Suppressor macrophage treated with lipopolysaccharide for 4 hours (primary cell): ENCODE results near the gene CACNG7.

Experiments
- DNase-seq: peaks from one replicate; pipeline ENCODE4 v3.0.0-alpha.2; 2020

The CACNG7 gene

GRCh38 chr19:53983457-53984289 lies 74.6 kb downstream of the CACNG7 start:
- DNase-seq, result no peak

GRCh38 chr19:53985863-53986262 lies 76.8 kb downstream of the CACNG7 start:
- DNase-seq, result no peak

- no peak for DNase-seq
Observed at GRCh38 chr19:53988981-53989380, 79.9 kb downstream of the CACNG7 start.

- DNase-seq, result no peak
Observed at GRCh38 chr19:53989600-53990533, 80.8 kb downstream of the CACNG7 start.

- DNase-seq, result no peak
Observed at GRCh38 chr19:53991224-53992113, 82.4 kb downstream of the CACNG7 start, which contains the start of gene CACNG6. TSS of gene CACNG6 (plus strand) at chr19:53991637. CDS start at chr19:53992878, 1,241 bp downstream.

GRCh38 chr19:53992211-53992610 lies 83.1 kb downstream of the CACNG7 start:
- DNase-seq, result no peak

- no peak for DNase-seq
Observed at GRCh38 chr19:53992815-53993214, 83.7 kb downstream of the CACNG7 start.

- DNase-seq, result no peak
Observed at GRCh38 chr19:53993448-53993847, 84.4 kb downstream of the CACNG7 start.
